Activated T-helper 1 cell treated with Interleukin-2 at 50 U/mL for 16 hours (primary cell): Measurements from ENCODE around the gene MYCBPAP.

Source experiments
- DNase-seq: peaks from one replicate; pipeline ENCODE4 v3.0.0-alpha.2; 2020; ENCODE audit warnings: low read depth

MYCBPAP gene

GRCh38 chr17:50537721-50538548 lies 29.7 kb downstream of the MYCBPAP start:
- no peak for DNase-seq

- DNase-seq: no peak
Observed at GRCh38 chr17:50538549-50539410, 30.5 kb downstream of the MYCBPAP start.

GRCh38 chr17:50539762-50540559 lies 31.7 kb downstream of the MYCBPAP start:
- DNase-seq: no peak

GRCh38 chr17:50540560-50541401 lies 32.5 kb downstream of the MYCBPAP start:
- no peak for DNase-seq

GRCh38 chr17:50541402-50541715 lies 33.1 kb downstream of the MYCBPAP start:
- DNase-seq: no peak

- DNase-seq: peak; percentile 76
Observed at GRCh38 chr17:50541716-50542688, 33.8 kb downstream of the MYCBPAP start.

- DNase-seq: no peak
Observed at GRCh38 chr17:50542795-50543774, 34.8 kb downstream of the MYCBPAP start.

- no peak for DNase-seq
Observed at GRCh38 chr17:50544516-50544915, 36.3 kb downstream of the MYCBPAP start.

- DNase-seq: no peak
Observed at GRCh38 chr17:50545311-50545710, 37.1 kb downstream of the MYCBPAP start.

GRCh38 chr17:50546701-50547034 lies 38.4 kb downstream of the MYCBPAP start:
- no peak for DNase-seq

- DNase-seq: peak; percentile 71
Observed at GRCh38 chr17:50547035-50547735, 38.9 kb downstream of the MYCBPAP start, which contains the start of gene SPATA20. Gene SPATA20, plus strand, starts transcription at chr17:50547174. Its CDS starts 35 bp downstream, at chr17:50547209.

GRCh38 chr17:50547736-50548083 lies 39.5 kb downstream of the MYCBPAP start:
- DNase-seq: no peak

- DNase-seq: no peak
Observed at GRCh38 chr17:50548831-50549230, 40.6 kb downstream of the MYCBPAP start.

- DNase-seq: no peak
Observed at GRCh38 chr17:50549256-50549941, 41.2 kb downstream of the MYCBPAP start.

GRCh38 chr17:50549969-50550368 lies 41.7 kb downstream of the MYCBPAP start:
- no peak for DNase-seq

- DNase-seq: no peak
Observed at GRCh38 chr17:50550661-50551432, 42.6 kb downstream of the MYCBPAP start.

GRCh38 chr17:50551433-50551815 lies 43.2 kb downstream of the MYCBPAP start:
- DNase-seq: no peak
